ENCODE measurements around the gene SPDYE4.

Gene SPDYE4

GRCh38 chr17:8708025-8708461, 50.3 kb downstream of the SPDYE4 start:
- Histone ChIP-seq H3K4me3 (no peak overlapping the region), H3K36me3 (ENCODE audit: insufficient read depth, low read length) (no peaks in the 10 kb centered on the region), H3K27ac (no peak overlapping the region), H3K9me3 (ENCODE audit: low read depth, low read length) (no peaks in the 10 kb centered on the region), H3K9ac (ENCODE audit: insufficient read length) (no peak overlapping the region)
- no peak for DNase-seq (ENCODE audit: low read depth, low spot score)
- TF ChIP-seq EZH2 (IDR thresholded peaks at IDR 0.05) (no peak), FOXP2 (optimal IDR thresholded peaks at IDR 0.05; ENCODE audit: control extremely low read depth, extremely low read length, insufficient read depth) (no peak), POLR2AphosphoS5 (IDR thresholded peaks at IDR 0.05; ENCODE audit: borderline replicate concordance, low read depth, low read length) (no peak)

DNA sequence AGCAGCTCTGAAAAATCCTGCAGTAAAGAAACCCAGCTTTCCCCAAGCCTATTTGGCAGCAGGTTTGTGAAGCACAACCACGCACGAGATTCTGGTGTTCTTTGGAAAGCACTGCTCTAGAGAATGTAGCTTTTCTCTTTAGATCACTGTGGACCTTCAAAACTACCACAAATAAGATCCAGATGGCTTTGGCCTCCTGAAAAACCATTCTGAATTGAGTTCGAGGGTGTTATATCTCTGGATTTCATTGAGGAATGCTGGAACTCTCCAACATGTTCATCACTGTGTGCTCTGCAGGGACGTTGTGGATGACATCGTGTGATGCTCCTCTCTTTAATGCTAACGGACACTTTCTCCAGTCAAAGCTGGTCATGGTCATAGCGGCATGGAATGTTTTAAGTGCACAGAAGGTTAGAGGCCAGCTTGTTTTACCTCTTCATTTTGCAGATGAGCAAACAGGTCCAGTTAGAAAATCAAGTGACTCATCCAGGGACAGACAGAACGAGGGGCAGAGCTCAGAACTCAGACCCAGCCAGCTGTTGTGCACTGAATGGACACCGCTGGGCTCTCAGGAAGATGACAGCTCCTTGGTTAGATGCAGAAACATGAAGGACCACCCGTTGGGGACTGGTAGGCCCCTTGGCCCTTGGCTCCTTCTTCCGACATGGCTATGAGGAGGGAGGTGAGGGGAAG, 50.9 kb downstream of the SPDYE4 start:
- Histone ChIP-seq H3K36me3 (ENCODE audit: insufficient read depth, low read length) (no peaks in the 10 kb centered on the region), H3K27ac (no peak overlapping the region), H3K9me3 (ENCODE audit: low read depth, low read length) (no peaks in the 10 kb centered on the region), H3K4me3 (no peak overlapping the region), H3K9ac (ENCODE audit: insufficient read length) (no peak overlapping the region)
- no peak for DNase-seq (ENCODE audit: low read depth, low spot score)
- TF ChIP-seq POLR2AphosphoS5 (IDR thresholded peaks at IDR 0.05; ENCODE audit: borderline replicate concordance, low read depth, low read length) (no peak), EZH2 (IDR thresholded peaks at IDR 0.05) (no peak), FOXP2 (optimal IDR thresholded peaks at IDR 0.05; ENCODE audit: control extremely low read depth, extremely low read length, insufficient read depth) (no peak)

- Histone ChIP-seq H3K27ac (no peak overlapping the region), H3K36me3 (ENCODE audit: insufficient read depth, low read length) (no peaks in the 10 kb centered on the region), H3K9ac (ENCODE audit: insufficient read length) (no peak overlapping the region), H3K4me3 (no peak overlapping the region), H3K9me3 (ENCODE audit: low read depth, low read length) (no peaks in the 10 kb centered on the region)
- TF ChIP-seq POLR2AphosphoS5 (IDR thresholded peaks at IDR 0.05; ENCODE audit: borderline replicate concordance, low read depth, low read length) (no peak), FOXP2 (optimal IDR thresholded peaks at IDR 0.05; ENCODE audit: control extremely low read depth, extremely low read length, insufficient read depth) (no peak), EZH2 (IDR thresholded peaks at IDR 0.05) (no peak)
- DNase-seq (ENCODE audit: low read depth, low spot score): no peak
Measured at GRCh38 chr17:8706431-8706830, 51.9 kb downstream of the SPDYE4 start.

DNA sequence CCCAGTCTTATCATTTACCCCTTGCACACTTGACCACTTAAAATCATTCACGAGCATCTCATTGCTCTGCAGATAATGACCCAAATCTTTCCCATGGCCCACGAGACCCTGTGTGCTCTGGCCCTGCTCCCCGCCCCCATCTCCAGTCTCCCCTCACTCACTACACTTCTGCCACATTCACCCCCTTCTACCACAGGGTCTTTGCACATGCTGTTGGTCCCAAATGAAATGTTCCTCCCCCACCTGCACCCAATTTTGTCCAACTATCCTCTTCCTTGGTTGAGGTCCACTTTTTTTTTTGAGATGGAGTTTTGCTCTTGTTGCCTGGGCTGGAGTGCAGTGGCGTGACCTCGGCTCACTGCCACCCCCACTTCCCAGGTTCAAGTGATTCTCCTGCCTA, 52.9 kb downstream of the SPDYE4 start:
- H3K9ac ChIP-seq (ENCODE audit: insufficient read length): no peak overlapping the region
- no peak overlapping the region for H3K27ac ChIP-seq
- no peak overlapping the region for H3K4me3 ChIP-seq
- no peaks in the 10 kb centered on the region for H3K36me3 ChIP-seq (ENCODE audit: insufficient read depth, low read length)
- TF ChIP-seq FOXP2 (optimal IDR thresholded peaks at IDR 0.05; ENCODE audit: control extremely low read depth, extremely low read length, insufficient read depth) (no peak), EZH2 (IDR thresholded peaks at IDR 0.05) (no peak), POLR2AphosphoS5 (IDR thresholded peaks at IDR 0.05; ENCODE audit: borderline replicate concordance, low read depth, low read length) (no peak)
- no peaks in the 10 kb centered on the region for H3K9me3 ChIP-seq (ENCODE audit: low read depth, low read length)
- no peak for DNase-seq (ENCODE audit: low read depth, low spot score)

- Histone ChIP-seq H3K4me3 (no peak overlapping the region), H3K9ac (ENCODE audit: insufficient read length) (no peak overlapping the region), H3K9me3 (ENCODE audit: low read depth, low read length) (no peaks in the 10 kb centered on the region), H3K27ac (no peak overlapping the region), H3K36me3 (ENCODE audit: insufficient read depth, low read length) (no peaks in the 10 kb centered on the region)
- TF ChIP-seq POLR2AphosphoS5 (IDR thresholded peaks at IDR 0.05; ENCODE audit: borderline replicate concordance, low read depth, low read length): no peak
- TF ChIP-seq EZH2 (IDR thresholded peaks at IDR 0.05): no peak
- TF ChIP-seq FOXP2 (optimal IDR thresholded peaks at IDR 0.05; ENCODE audit: control extremely low read depth, extremely low read length, insufficient read depth): no peak
- DNase-seq (ENCODE audit: low read depth, low spot score): no peak
Measured at GRCh38 chr17:8703001-8703400, 55.3 kb downstream of the SPDYE4 start.

GRCh38 chr17:8701754-8702153, 56.6 kb downstream of the SPDYE4 start:
- no peak for TF ChIP-seq POLR2AphosphoS5 (IDR thresholded peaks at IDR 0.05; ENCODE audit: borderline replicate concordance, low read depth, low read length)
- no peak for TF ChIP-seq FOXP2 (optimal IDR thresholded peaks at IDR 0.05; ENCODE audit: control extremely low read depth, extremely low read length, insufficient read depth)
- no peak for TF ChIP-seq EZH2 (IDR thresholded peaks at IDR 0.05)
- no peak for DNase-seq (ENCODE audit: low read depth, low spot score)

DNA sequence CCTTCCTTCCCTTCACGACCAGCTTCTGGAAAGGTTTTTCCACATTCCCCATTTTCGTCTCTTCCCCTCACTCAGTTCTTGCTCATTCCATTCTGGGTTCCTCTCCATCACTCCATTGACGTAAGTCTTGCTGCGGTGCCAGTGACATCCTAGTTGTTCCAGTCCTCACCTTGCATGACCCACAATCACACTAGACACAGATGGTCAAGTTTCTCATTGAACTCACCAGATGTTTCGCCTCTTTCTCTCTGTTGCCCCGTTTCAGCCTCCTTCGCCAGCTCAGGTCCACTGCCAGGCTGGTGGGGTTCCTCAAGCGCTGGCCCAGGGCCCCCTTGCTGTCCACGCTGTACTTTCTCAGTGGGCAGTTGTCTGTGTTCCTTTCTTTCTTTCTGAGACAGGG, 57.1 kb downstream of the SPDYE4 start:
- H3K36me3 ChIP-seq (ENCODE audit: insufficient read depth, low read length): no peaks in the 10 kb centered on the region
- DNase-seq (ENCODE audit: low read depth, low spot score): no peak
- no peaks in the 10 kb centered on the region for H3K9me3 ChIP-seq (ENCODE audit: low read depth, low read length)
- H3K4me3 ChIP-seq: no peak overlapping the region
- H3K27ac ChIP-seq: no peak overlapping the region
- no peak overlapping the region for H3K9ac ChIP-seq (ENCODE audit: insufficient read length)
- TF ChIP-seq POLR2AphosphoS5 (IDR thresholded peaks at IDR 0.05; ENCODE audit: borderline replicate concordance, low read depth, low read length): no peak
- TF ChIP-seq EZH2 (IDR thresholded peaks at IDR 0.05): no peak
- no peak for TF ChIP-seq FOXP2 (optimal IDR thresholded peaks at IDR 0.05; ENCODE audit: control extremely low read depth, extremely low read length, insufficient read depth)

More at GRCh38 chr17:8701754-8702153, 56.6 kb downstream of the SPDYE4 start:
- Histone ChIP-seq H3K4me3 (no peak overlapping the region), H3K9me3 (ENCODE audit: low read depth, low read length) (no peaks in the 10 kb centered on the region), H3K9ac (ENCODE audit: insufficient read length) (no peak overlapping the region), H3K27ac (no peak overlapping the region), H3K36me3 (ENCODE audit: insufficient read depth, low read length) (no peaks in the 10 kb centered on the region)
